ENCODE measurements around the gene TMEM156. TPM values are rescaled to one million over a fixed set of nuclear protein-coding genes. Genes with fewer than 3 reads are reported as not detected.

TMEM156 gene
- 1 to 10 TPM in 2 of 4 donors, under 1 TPM in 1, not detected in 1; 0.15 to 9.6 (median 1.1) TPM for total RNA-seq

DNA sequence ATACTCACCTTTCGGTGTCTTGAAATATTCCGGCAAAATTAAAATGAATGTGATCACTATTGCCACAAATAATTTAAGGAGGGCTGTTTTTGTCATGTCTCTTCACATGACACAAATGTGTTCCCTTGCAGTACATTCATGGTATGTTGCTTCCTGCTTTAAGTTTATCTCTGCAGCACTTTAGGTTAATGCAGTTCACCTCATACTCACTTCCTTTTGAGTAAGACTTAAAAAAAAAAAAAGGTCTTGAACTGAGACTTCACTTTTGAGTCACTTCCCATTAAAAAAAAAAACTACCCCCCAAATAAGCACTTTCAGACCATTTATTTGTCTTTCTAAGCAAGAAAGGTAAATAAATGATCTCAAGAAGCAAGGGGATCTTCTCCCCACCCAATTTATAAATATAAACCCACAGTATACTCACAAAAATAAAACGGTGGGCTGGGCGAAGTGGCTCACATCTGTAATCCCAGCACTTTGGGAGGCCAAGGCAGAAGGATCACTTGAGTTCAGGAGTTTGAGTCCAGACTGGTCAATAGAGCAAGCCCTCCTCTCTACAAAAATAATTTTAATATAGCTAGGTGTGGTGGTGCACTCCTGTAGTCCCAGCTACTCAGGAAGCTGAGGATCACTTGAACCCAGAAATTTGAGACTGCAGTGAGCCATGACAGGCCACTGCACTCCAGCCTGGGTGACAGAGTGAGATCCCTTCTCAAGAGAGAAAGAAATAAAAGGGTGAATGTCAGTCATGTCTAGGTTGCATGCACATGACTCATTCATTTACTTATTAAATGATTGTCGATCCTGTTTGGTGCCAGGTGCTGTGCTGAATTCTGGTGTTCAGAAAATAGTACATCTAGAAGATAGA is at the start of gene TMEM156:
Gene TMEM156 (minus strand): TSS at position 192 of the 868 bp plus-strand sequence. CDS start 96 bp downstream, at position 96.
- 48 to 59% methylated on average over 5 of the region's 5 CpGs for WGBS, 2 donors
- TF ChIP-seq, protein P1, sequence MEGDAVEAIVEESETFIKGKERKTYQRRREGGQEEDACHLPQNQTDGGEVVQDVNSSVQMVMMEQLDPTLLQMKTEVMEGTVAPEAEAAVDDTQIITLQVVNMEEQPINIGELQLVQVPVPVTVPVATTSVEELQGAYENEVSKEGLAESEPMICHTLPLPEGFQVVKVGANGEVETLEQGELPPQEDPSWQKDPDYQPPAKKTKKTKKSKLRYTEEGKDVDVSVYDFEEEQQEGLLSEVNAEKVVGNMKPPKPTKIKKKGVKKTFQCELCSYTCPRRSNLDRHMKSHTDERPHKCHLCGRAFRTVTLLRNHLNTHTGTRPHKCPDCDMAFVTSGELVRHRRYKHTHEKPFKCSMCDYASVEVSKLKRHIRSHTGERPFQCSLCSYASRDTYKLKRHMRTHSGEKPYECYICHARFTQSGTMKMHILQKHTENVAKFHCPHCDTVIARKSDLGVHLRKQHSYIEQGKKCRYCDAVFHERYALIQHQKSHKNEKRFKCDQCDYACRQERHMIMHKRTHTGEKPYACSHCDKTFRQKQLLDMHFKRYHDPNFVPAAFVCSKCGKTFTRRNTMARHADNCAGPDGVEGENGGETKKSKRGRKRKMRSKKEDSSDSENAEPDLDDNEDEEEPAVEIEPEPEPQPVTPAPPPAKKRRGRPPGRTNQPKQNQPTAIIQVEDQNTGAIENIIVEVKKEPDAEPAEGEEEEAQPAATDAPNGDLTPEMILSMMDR (IDR thresholded peaks at IDR 0.05), result no peak
- TF ChIP-seq POLR2A (IDR thresholded peaks at IDR 0.05), result peak in 1 of 4 donors; percentile 54
- DNase-seq, result no peak
- Histone ChIP-seq H3K4me3 (peak within 1 kb of the TSS in 3 of 4 donors; percentile 8 to 39 (median 12)), H3K27me3 (no peaks in the 10 kb centered on the region), H3K9me3 (no peaks in the 10 kb centered on the region), H3K4me1 (peaks cover 0 to 25% (median 3%) of the 10 kb centered on the region in 3 donors), H3K27ac (peak within 1 kb of the TSS in 2 of 4 donors; percentile 53 to 55), H3K36me3 (no peaks in the 10 kb centered on the region)
- intact Hi-C loops (cut with DNase I), result no loop called here

DNA sequence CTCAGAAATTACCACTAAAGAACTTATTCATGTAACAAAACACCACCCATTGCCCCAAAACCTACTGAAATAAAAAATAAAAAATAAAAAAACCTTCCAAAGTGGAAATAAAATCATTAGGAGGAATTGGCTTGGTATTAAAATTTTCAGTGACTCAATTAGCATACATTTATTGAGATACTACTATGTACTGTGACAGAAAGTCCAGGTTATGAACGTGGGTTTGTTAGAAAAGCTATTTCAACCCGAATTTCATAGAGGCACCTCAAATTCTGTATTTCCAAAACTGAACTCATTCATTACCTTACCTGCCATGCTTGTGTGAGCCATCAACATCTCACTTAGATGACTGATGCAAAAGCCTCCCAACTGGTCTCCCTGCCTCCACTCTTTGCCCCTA is 46.6 kb upstream of the TMEM156 start:
- intact Hi-C loops (cut with DNase I), result no loop called here
- Histone ChIP-seq H3K36me3 (peaks cover 0 to 17% (median 0%) of the 10 kb centered on the region in 3 donors), H3K9me3 (no peaks in the 10 kb centered on the region), H3K27ac (no peak overlapping the region), H3K27me3 (no peaks in the 10 kb centered on the region), H3K4me1 (no peaks in the 10 kb centered on the region), H3K4me3 (no peak overlapping the region)
- no peak for TF ChIP-seq POLR2A (IDR thresholded peaks at IDR 0.05)
- TF ChIP-seq, protein P1 (IDR thresholded peaks at IDR 0.05), result no peak
- WGBS, 2 donors, result 96 to 97% methylated on average over 2 of the region's 2 CpGs
- no peak for DNase-seq

DNA sequence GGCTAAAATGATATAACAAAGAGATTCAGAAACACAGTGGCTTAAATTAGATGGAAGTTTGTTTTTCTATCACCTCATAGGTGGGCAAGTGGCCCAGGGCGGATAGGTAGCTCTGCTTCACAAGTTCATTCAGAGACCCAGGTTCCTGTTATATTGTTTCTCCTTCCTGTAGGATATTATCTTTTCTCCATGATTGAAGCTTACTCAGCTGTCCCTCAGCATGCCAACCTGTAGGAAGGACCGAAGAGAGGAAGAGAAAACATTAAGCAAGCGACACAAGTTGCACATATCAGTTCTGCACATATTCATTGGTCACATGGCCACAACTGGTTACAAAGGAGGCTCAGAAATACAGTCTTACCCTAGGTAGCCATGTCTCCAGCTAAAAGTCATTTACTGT is 36.7 kb upstream of the TMEM156 start:
- peaks cover 0 to 11% (median 0%) of the 10 kb centered on the region in 3 donors for H3K4me1 ChIP-seq
- DNase-seq, result no peak
- H3K36me3 ChIP-seq, result no peaks in the 10 kb centered on the region
- H3K27me3 ChIP-seq, result no peaks in the 10 kb centered on the region
- H3K27ac ChIP-seq, result no peak overlapping the region
- no peak for TF ChIP-seq POLR2A (IDR thresholded peaks at IDR 0.05)
- TF ChIP-seq, protein P1 (IDR thresholded peaks at IDR 0.05), result no peak
- H3K4me3 ChIP-seq, result no peak overlapping the region
- WGBS, 2 donors, result 39 to 81% methylated on average over 3 of the region's 3 CpGs
- intact Hi-C loops (cut with DNase I), result no loop called here
- H3K9me3 ChIP-seq, result no peaks in the 10 kb centered on the region

- TF ChIP-seq POLR2A (IDR thresholded peaks at IDR 0.05), result no peak
- TF ChIP-seq, protein P1 (IDR thresholded peaks at IDR 0.05), result no peak
- DNase-seq, result no peak
- Histone ChIP-seq H3K4me1 (peaks cover 0 to 13% (median 0%) of the 10 kb centered on the region in 3 donors), H3K4me3 (no peak overlapping the region), H3K27ac (no peak overlapping the region), H3K9me3 (no peaks in the 10 kb centered on the region), H3K27me3 (no peaks in the 10 kb centered on the region), H3K36me3 (no peaks in the 10 kb centered on the region)
- intact Hi-C loops (cut with DNase I), result no loop called here
- 77 to 94% methylated on average over 3 of the region's 3 CpGs for WGBS, 2 donors
These were observed 35.2 kb upstream of the TMEM156 start for GRCh38 chr4:39067451-39067850.

- 91 to 94% methylated on average over 2 of the region's 2 CpGs for WGBS, 2 donors
- H3K27me3 ChIP-seq, result no peaks in the 10 kb centered on the region
- H3K9me3 ChIP-seq, result no peaks in the 10 kb centered on the region
- no peak overlapping the region for H3K27ac ChIP-seq
- H3K4me3 ChIP-seq, result no peak overlapping the region
- TF ChIP-seq POLR2A (IDR thresholded peaks at IDR 0.05), result no peak
- TF ChIP-seq, protein P1 (IDR thresholded peaks at IDR 0.05), result no peak
- intact Hi-C loops (cut with DNase I), result no loop called here
- H3K4me1 ChIP-seq, result peaks cover 0 to 18% (median 0%) of the 10 kb centered on the region in 3 donors
- DNase-seq, result no peak
- H3K36me3 ChIP-seq, result no peaks in the 10 kb centered on the region
These were observed 34.8 kb upstream of the TMEM156 start for GRCh38 chr4:39067031-39067430.

Data from esophagus squamous epithelium (tissue), 5 donors.